ENCODE data around the gene SPAG6. TPM values are rescaled to one million over a fixed set of nuclear protein-coding genes. Genes with fewer than 3 reads are reported as not detected.
"Not testable (repeated sequence)": the region's sequence is repeated elsewhere in the genome, so short reads cannot be mapped to it uniquely, and the experiment has no call there.

SPAG6 gene
- total and polyA plus RNA-seq, 2 donors = 0.03 to 0.37 TPM

DNA sequence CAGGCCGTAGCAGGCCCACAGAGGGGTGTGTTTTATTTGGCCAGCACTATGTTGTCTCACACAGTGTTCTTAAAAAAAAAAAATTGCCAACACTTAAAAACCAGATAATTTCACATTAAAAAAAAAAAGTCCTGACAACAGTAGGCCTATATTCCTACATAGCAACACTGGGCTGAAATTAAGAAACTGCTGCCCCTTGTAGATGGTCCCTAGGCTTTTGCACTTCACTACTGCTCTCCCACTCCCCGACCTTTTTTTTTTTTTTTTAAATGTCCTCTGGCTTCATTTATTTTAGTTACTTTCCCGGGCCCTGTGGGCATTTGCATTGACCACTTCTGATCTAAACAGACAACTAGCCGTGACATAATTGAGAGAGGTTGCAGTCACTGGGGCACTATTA, 36.0 kb downstream of the SPAG6 start:
- Histone ChIP-seq H3K36me3 (ENCODE audit: insufficient read depth) (no peaks in the 10 kb centered on the region), H3K27ac (ENCODE audit: low read depth) (no peak overlapping the region), H3K4me3 (ENCODE audit: low read depth, low read length) (no peak overlapping the region), H3K4me1 (ENCODE audit: insufficient read depth) (no peaks in the 10 kb centered on the region)
- no peak for DNase-seq (ENCODE audit: extremely low spot score)
- 69% methylated on average over 4 of the region's 4 CpGs for WGBS

DNA sequence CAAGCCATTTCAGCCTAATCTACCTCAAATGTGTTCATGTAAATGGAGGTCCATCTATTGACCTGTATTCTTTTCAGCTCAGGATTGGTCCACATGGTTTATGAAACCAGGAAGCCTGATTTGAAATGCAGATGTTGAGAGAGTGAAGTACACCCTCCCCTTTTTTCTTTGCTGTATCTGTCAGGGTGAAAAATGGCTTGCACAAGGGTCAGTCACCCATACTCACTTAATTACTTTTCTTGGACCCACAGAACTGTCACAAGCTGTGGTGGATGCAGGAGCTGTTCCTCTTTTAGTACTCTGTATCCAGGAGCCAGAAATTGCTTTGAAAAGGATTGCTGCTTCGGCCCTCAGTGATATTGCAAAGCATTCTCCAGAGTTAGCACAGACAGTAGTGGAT, 41.2 kb downstream of the SPAG6 start:
- Histone ChIP-seq H3K27ac (ENCODE audit: low read depth) (no peak overlapping the region), H3K4me3 (ENCODE audit: low read depth, low read length) (no peak overlapping the region), H3K36me3 (ENCODE audit: insufficient read depth) (no peaks in the 10 kb centered on the region), H3K4me1 (ENCODE audit: insufficient read depth) (no peaks in the 10 kb centered on the region)
- WGBS = 68% methylated on average over 1 of the region's 1 CpG
- no peak for DNase-seq (ENCODE audit: extremely low spot score)

DNA sequence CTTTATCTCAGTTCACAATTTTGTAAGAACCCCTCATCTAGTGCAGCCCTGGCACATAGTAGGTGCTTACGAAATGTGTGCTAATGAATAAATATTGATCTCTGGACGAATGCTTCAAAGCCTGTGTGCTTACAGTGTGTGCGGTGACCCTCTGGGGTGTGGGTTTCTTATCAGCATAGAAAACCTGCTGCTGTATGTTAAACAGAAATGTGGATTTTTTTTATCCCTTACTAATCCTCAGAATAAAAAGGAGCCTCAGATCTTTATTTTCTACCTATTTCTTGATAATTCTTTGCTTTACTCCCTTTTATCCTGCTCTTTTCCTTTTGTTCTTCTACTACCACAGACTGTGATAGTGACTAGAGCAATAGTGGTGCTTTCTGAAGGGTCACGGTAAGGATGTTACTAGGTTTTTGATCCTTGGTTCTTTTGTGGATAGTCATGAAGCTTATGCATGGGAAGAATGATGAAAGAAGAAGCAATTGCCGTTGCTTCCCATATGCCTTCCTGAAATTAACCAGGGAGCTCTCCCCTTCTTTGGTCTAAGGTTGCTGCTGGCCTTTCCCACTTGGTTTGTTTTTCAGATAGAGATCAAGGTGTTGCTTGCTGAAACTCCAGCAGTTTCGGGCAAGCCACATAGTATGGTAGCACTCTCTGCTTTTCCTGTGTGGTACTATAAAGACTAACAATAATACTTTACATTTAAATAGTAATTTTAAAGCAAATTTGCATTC, 44.7 kb downstream of the SPAG6 start:
- Histone ChIP-seq H3K4me3 (ENCODE audit: low read depth, low read length) (no peak overlapping the region), H3K4me1 (ENCODE audit: insufficient read depth) (no peaks in the 10 kb centered on the region), H3K27ac (ENCODE audit: low read depth) (no peak overlapping the region), H3K36me3 (ENCODE audit: insufficient read depth) (no peaks in the 10 kb centered on the region)
- no peak for DNase-seq (ENCODE audit: extremely low spot score)
- 74% methylated on average over 6 of the region's 6 CpGs for WGBS

GRCh38 chr10:22391600-22391999, 46.3 kb downstream of the SPAG6 start:
- WGBS = 90% methylated on average over 5 of the region's 5 CpGs
- DNase-seq (ENCODE audit: extremely low spot score) = no peak

GRCh38 chr10:22396195-22396594, 50.9 kb downstream of the SPAG6 start:
- H3K27ac ChIP-seq (ENCODE audit: low read depth); H3K4me1 ChIP-seq (ENCODE audit: insufficient read depth); H3K4me3 ChIP-seq (ENCODE audit: low read depth, low read length); H3K36me3 ChIP-seq (ENCODE audit: insufficient read depth); DNase-seq (ENCODE audit: extremely low spot score): not testable (repeated sequence)
- WGBS = 66% methylated on average over 2 of the region's 2 CpGs

More at GRCh38 chr10:22391600-22391999, 46.3 kb downstream of the SPAG6 start:
- no peak overlapping the region for H3K27ac ChIP-seq (ENCODE audit: low read depth)
- H3K4me3 ChIP-seq (ENCODE audit: low read depth, low read length) = no peak overlapping the region
- no peaks in the 10 kb centered on the region for H3K4me1 ChIP-seq (ENCODE audit: insufficient read depth)
- H3K36me3 ChIP-seq (ENCODE audit: insufficient read depth) = no peaks in the 10 kb centered on the region

DNA sequence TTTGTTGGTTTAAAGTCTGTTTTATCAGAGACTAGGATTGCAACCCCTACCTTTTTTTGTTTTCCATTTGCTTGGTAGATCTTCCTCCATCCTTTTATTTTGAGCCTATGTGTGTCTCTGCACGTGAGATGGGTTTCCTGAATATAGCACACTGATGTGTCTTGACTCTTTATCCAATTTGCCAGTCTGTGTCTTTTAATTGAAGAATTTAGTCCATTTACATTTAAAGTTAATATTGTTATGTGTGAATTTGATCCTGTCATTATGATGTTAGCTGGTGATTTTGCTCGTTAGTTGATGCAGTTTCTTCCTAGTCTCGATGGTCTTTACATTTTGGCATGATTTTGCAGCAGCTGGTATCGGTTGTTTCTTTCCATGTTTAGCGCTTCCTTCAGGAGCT, 61.6 kb downstream of the SPAG6 start:
- not testable (repeated sequence) for H3K4me1 ChIP-seq (ENCODE audit: insufficient read depth); H3K36me3 ChIP-seq (ENCODE audit: insufficient read depth); H3K4me3 ChIP-seq (ENCODE audit: low read depth, low read length); DNase-seq (ENCODE audit: extremely low spot score); H3K27ac ChIP-seq (ENCODE audit: low read depth)
- WGBS = 86% methylated on average over 1 of the region's 5 CpGs

GRCh38 chr10:22410394-22410793, 65.1 kb downstream of the SPAG6 start:
- no peaks in the 10 kb centered on the region for H3K4me1 ChIP-seq (ENCODE audit: insufficient read depth)
- no peak for DNase-seq (ENCODE audit: extremely low spot score)
- 36% methylated on average over 1 of the region's 1 CpG for WGBS
- no peak overlapping the region for H3K4me3 ChIP-seq (ENCODE audit: low read depth, low read length)
- H3K27ac ChIP-seq (ENCODE audit: low read depth) = no peak overlapping the region
- no peaks in the 10 kb centered on the region for H3K36me3 ChIP-seq (ENCODE audit: insufficient read depth)

DNA sequence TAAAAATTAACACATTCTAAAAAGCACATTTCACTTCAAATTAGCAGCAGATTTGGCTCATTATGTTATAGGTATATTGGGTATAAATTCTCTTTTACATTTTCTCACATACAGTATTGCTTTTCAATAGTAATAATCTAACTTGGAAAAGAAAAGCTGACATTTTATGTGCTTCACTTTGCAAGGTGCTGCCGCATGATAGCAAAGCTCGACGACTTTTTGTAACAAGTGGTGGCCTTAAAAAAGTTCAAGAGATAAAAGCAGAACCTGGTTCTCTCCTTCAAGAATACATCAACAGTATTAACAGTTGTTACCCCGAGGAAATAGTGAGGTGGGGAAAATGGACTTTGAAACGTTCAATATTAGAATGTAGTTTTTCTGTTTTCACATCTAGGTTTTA, 65.5 kb downstream of the SPAG6 start:
- no peak for DNase-seq (ENCODE audit: extremely low spot score)
- H3K27ac ChIP-seq (ENCODE audit: low read depth) = no peak overlapping the region
- H3K4me1 ChIP-seq (ENCODE audit: insufficient read depth) = no peaks in the 10 kb centered on the region
- no peak overlapping the region for H3K4me3 ChIP-seq (ENCODE audit: low read depth, low read length)
- 85% methylated on average over 5 of the region's 5 CpGs for WGBS
- no peaks in the 10 kb centered on the region for H3K36me3 ChIP-seq (ENCODE audit: insufficient read depth)

DNA sequence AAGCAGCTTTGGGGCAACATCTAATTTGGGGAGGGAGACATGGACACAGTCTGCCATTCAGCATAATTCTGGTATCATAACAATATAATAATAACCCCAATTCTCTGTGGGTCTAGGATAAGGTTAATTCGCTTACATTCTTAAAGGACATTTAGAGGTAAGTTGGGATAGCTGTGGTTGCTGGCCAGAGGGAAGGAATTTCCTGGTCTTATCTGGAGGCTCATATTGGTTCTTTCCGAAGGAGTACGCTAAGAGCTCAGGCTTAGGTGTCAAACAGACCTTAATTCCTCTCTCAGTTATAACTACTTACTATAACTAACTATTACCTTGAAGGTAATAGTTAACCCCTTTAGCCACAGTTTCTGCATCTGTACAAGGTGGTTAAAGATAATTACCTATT, 68.8 kb downstream of the SPAG6 start:
- DNase-seq (ENCODE audit: extremely low spot score) = no peak
- WGBS = 86% methylated on average over 3 of the region's 3 CpGs
- H3K4me3 ChIP-seq (ENCODE audit: low read depth, low read length) = no peak overlapping the region

DNA sequence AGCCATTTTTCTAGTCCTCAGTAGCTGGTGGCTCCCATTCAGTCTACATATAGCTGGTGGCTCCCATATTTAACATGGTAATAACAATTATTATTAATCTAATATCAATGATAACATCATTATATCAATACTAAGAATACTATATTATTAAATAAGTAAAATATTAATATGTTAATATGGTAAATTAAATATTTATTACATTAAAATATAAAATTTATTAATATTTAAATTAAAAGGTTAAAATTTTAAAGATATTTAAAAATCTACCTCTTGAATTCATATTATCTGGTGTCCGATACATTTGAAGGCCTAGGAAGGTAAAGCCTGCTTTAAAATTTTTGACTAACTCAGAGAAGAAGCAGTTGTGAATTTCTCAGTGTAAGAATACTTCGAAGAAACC, 69.8 kb downstream of the SPAG6 start:
- no peak for DNase-seq (ENCODE audit: extremely low spot score)
- Histone ChIP-seq H3K36me3 (ENCODE audit: insufficient read depth) (no peaks in the 10 kb centered on the region), H3K4me3 (ENCODE audit: low read depth, low read length) (no peak overlapping the region), H3K4me1 (ENCODE audit: insufficient read depth) (no peaks in the 10 kb centered on the region), H3K27ac (ENCODE audit: low read depth) (no peak overlapping the region)
- WGBS = 93% methylated on average over 2 of the region's 2 CpGs

More for the DNA sequence above, 68.8 kb downstream of the SPAG6 start:
- no peaks in the 10 kb centered on the region for H3K4me1 ChIP-seq (ENCODE audit: insufficient read depth)
- H3K36me3 ChIP-seq (ENCODE audit: insufficient read depth) = no peaks in the 10 kb centered on the region
- no peak overlapping the region for H3K27ac ChIP-seq (ENCODE audit: low read depth)

DNA sequence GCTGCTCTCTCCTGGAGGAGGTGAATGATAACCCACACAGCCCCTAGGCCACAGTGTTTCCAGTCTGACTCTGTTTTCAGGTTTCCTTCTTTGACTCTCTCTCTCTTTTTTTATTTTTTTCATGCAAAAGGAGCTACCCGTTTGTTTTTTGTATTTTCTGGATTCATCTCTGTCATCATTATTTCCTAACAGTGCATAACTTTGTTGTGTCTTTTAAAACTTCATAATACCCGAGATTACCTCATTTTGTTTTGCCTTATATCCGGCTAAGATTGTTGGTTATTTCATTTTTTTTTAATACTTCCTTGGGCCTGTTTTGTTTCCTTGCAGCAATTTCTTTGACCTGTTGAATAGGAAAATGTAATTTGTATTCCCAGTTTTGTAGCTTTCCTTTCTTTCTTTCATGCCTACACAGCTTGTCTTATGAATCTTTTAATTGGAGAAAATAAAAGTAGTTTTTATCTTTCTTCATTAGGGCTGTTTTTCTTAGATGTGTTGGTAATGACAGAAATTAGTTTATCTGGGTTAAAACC, 72.5 kb downstream of the SPAG6 start:
- Histone ChIP-seq H3K27ac (ENCODE audit: low read depth) (no peak overlapping the region), H3K36me3 (ENCODE audit: insufficient read depth) (no peaks in the 10 kb centered on the region), H3K4me3 (ENCODE audit: low read depth, low read length) (no peak overlapping the region), H3K4me1 (ENCODE audit: insufficient read depth) (no peaks in the 10 kb centered on the region)
- no peak for DNase-seq (ENCODE audit: extremely low spot score)
- whole genome bisulfite sequencing = 74% methylated on average over 3 of the region's 3 CpGs

DNA sequence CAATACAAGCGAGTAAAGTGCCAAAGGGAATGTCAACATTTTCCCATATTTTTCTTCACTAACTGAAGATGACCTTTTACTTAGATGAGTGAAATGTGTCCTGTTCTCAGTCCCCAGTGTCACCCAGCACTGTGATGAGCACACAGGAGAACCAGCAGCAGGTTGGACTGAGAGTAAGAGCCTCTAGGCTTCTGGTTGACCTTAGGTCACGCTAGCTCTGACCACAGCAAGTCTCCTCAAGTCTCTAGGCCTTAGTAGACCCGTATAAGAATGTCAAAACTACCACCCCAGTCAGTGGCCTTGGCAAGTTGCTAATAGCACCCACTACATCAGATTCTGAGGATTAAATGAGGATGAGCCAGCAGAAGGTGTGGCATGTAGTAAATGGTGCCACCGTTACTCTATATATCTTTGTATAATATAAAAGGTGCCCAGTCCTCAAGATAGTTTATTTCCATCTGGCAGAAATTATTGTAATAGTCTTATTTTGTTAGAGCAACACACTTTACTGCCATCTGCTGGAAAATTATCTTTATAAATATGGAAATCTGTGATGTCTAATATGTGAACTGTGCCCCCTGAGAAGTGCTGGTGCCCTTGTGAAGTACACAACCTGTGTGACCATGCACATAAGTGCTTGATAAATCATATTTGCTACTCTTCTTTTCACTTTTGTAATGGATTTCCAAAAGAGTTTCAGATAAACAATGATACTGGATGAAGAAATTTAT, 75.7 kb downstream of the SPAG6 start:
- H3K4me3 ChIP-seq (ENCODE audit: low read depth, low read length) = no peak overlapping the region
- DNase-seq (ENCODE audit: extremely low spot score) = no peak
- H3K27ac ChIP-seq (ENCODE audit: low read depth) = no peak overlapping the region
- no peaks in the 10 kb centered on the region for H3K36me3 ChIP-seq (ENCODE audit: insufficient read depth)
- WGBS = 75% methylated on average over 4 of the region's 4 CpGs
- H3K4me1 ChIP-seq (ENCODE audit: insufficient read depth) = no peaks in the 10 kb centered on the region

GRCh38 chr10:22426653-22427052, 81.4 kb downstream of the SPAG6 start:
- Histone ChIP-seq H3K4me3 (ENCODE audit: low read depth, low read length) (no peak overlapping the region), H3K36me3 (ENCODE audit: insufficient read depth) (no peaks in the 10 kb centered on the region), H3K4me1 (ENCODE audit: insufficient read depth) (no peaks in the 10 kb centered on the region), H3K27ac (ENCODE audit: low read depth) (no peak overlapping the region)
- DNase-seq (ENCODE audit: extremely low spot score) = no peak
- WGBS = 95% methylated on average over 5 of the region's 5 CpGs

GRCh38 chr10:22427101-22427500, 81.8 kb downstream of the SPAG6 start:
- H3K4me1 ChIP-seq (ENCODE audit: insufficient read depth) = no peaks in the 10 kb centered on the region
- no peaks in the 10 kb centered on the region for H3K36me3 ChIP-seq (ENCODE audit: insufficient read depth)
- H3K4me3 ChIP-seq (ENCODE audit: low read depth, low read length) = no peak overlapping the region
- H3K27ac ChIP-seq (ENCODE audit: low read depth) = no peak overlapping the region
- no peak for DNase-seq (ENCODE audit: extremely low spot score)
- 72% methylated on average over 3 of the region's 3 CpGs for WGBS
